Epithelial cell of esophagus (primary cell): ENCODE results near the gene CEACAM21.

Experiments
- DNase-seq: peaks from one replicate; pipeline ENCODE4 v3.0.0; 2010; ENCODE audit warnings: low read depth
- H3K4me3 ChIP-seq: 2 replicates; pipeline ENCODE4 v1.5.1; 2011; ENCODE audit warnings: mild to moderate bottlenecking, low read length, control low read depth
- TF ChIP-seq, protein P1 (sequence below): IDR thresholded peaks from 2 replicates; pipeline ENCODE4 v1.5.1; 2011; ENCODE audit warnings: low read depth, mild to moderate bottlenecking, low read length, control low read depth, inconsistent platforms; ENCODE audit not compliant: insufficient read depth; ENCODE audit errors: missing control alignments

The CEACAM21 gene

DNA sequence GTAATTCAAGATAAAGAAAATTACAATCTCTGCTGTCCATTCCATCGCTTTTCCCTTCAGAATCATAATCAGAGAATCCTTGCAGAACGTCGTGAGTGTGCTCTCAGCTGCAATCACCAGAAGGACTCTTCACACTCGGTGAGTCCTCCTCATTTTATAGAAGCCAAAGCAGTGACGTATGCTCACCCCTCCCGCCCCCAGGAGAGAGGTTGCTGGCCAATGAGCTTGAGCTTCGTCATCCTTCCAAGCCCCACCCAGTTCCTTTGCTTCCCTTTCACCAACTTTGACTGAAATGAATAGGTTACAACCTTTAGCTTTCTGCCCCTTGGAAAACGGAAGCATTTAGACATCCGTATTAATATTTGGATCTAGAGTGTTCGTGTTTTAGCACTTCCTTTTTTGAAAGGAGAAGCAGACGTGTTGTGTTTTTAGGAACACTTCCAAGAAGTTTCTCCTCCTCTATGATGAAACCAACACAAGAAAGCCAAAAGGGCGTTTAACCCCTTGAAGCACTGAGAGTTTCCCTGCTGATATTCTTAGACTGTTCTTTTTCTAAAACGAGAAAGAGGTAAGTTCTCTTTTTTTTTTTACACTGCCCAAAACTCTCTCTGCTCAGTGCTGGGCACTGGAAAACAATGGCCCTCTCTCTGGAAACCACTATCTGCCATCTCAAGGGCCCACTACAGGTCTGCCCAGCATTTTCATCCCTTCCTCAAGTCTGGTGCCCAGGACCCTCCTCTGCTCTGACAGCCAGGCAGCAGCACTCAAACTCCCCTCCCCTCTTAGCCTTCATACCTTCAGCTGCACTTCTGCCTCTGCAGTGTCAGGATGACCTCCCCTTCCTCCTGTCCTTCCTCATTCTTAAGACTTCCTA lies 44.3 kb upstream of the CEACAM21 start:
- TF ChIP-seq, protein P1, sequence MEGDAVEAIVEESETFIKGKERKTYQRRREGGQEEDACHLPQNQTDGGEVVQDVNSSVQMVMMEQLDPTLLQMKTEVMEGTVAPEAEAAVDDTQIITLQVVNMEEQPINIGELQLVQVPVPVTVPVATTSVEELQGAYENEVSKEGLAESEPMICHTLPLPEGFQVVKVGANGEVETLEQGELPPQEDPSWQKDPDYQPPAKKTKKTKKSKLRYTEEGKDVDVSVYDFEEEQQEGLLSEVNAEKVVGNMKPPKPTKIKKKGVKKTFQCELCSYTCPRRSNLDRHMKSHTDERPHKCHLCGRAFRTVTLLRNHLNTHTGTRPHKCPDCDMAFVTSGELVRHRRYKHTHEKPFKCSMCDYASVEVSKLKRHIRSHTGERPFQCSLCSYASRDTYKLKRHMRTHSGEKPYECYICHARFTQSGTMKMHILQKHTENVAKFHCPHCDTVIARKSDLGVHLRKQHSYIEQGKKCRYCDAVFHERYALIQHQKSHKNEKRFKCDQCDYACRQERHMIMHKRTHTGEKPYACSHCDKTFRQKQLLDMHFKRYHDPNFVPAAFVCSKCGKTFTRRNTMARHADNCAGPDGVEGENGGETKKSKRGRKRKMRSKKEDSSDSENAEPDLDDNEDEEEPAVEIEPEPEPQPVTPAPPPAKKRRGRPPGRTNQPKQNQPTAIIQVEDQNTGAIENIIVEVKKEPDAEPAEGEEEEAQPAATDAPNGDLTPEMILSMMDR, result no peak
- no peak overlapping the region for H3K4me3 ChIP-seq
- peak; percentile 26 for DNase-seq

DNA sequence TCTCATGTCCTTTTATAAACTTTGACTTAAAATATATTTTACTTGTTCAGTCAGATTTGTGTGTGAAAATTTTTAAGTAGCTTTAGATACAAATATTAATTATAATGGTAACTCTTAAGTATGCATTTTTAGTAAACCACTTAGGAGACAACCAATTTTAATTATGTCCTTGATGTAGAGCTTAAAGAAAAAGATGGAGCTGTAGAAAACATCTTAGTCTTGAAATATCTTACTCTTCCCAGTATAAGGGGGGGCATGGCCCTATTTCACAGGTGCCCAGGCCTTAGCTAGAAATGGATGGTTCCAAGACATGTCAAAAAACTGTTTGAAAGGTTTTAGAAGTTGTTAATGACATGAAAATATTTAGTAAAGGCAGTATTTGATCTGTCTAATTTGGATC lies 43.4 kb upstream of the CEACAM21 start:
- TF ChIP-seq, protein P1, result no peak
- no peak overlapping the region for H3K4me3 ChIP-seq
- DNase-seq, result no peak

DNA sequence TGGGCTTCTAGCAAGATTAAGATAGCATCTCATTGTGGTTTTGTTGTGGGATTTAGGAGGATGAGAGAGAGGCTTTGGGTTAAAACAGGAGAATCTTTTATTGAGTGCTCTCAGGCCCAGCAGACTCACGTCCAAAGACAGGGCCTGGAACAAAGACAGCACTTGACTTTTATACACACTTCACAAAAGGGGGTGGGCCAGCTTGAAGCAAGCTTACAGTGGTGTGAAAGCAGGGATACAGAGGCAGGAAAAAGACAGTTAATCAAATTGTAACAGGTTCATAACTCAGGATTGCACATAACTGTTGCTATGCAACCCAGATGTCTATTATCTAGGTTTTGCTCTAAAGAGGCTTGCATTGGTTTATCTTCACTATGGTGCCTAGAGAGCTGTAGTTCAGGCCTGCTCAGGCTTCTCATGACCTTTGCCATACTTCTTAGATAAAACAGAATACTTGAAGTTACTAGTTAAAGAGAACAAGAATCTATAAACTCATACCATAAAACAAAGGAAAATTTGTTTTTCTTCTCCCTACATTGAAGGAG lies 42.2 kb upstream of the CEACAM21 start:
- H3K4me3 ChIP-seq, result no peak overlapping the region
- DNase-seq, result no peak
- TF ChIP-seq, protein P1, result no peak

DNA sequence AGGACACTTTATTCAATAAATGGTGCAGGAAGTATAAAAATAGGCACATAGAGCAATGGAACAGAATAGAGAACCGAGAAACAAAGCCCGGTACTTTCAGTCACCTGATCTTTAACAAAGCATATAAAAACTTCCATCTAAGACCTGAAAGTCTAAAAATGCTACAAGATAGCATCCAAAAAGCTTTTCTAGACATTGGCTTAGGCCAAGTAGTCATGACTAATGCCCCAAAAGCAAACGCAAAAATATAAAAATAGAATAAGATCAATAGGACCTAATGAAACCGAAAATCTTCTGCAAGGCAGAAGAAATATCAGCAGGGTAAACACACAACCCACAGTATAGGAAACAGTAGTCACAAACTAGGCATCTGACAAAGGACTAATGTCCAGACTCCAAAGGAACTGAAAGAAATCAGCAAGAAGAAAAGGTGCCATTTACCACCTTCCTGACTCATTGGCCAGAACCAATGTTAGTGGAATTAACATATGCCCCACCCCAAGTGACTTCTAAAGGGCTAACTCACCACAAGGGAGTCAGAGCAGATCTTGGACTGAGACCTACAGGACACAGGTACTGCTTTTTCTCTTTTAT lies 40.8 kb upstream of the CEACAM21 start:
- H3K4me3 ChIP-seq, result no peak overlapping the region
- DNase-seq, result peak; percentile 4
- TF ChIP-seq, protein P1, result no peak

DNA sequence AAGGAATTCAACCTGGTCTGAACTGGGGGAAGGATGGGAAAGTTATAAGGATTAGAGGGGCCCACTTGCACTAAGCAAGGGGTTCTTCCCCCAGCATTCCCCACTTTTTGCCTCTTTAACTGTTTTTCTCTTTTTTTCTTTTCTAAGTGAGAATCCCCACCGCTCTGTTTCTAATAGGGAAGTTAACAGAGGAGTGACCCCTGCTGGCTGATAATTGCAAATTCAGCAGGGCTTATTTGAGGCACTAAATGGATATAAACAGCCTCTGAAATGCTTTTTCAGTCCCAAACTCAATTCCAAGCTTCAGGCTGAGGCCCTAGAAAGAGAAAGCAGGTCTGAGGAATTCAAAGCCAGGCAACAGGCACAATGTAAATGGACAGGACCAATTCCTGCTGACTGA lies 38.2 kb upstream of the CEACAM21 start:
- no peak overlapping the region for H3K4me3 ChIP-seq
- TF ChIP-seq, protein P1, result peak; percentile 33
- peak; percentile 8 for DNase-seq

DNA sequence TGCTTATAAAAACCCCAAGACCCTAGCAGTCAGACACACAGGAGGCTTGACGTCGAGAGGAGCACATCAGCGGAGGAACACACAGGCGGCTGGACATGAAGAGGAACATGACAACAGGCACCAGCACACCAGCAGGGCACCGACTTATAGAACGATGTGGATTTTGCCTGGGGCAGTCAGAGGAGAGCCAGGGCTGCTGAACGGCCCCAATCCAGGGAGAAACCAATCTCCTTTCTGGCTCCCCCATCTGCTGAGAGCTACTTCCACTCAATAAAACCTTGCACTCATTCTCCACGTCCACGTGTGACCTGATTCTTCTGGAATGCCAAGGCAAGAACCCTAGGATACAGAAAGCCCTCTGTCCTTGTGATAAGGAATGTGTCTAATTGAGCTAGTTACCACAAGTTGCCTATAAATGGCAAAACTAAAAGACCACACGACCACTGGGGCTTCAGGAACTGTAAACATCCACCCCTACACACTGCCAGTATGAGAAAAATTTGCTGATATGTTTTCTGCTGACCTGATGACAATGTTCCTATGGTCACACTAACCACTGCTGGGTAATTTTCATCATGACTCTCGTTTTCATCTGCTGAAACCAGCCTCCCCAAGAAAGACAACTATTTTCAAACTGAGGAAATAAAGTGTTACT lies 35.8 kb upstream of the CEACAM21 start:
- no peak overlapping the region for H3K4me3 ChIP-seq
- DNase-seq, result no peak
- TF ChIP-seq, protein P1, result no peak
